H4 (cell line): ENCODE data around the gene NBPF14. TPM values are rescaled to one million over a fixed set of nuclear protein-coding genes. Genes with fewer than 3 reads are reported as not detected.

Experiments
- total RNA-seq: library from RNA; depleted of rRNA; stranded (reverse); fragments of >200 nt; shearing (Covaris generic); gene quantifications from 2 replicates; pipeline ENCODE4 v1.2.3, GENCODE V29; 2014; rRNA removed

The NBPF14 gene
- total RNA-seq, 1 experiment from 2014 or later: 8.0 TPM

Other genes starting within 250 kb of the NBPF14 start
- gene PPIAL4G, start 112.7 kb downstream of the NBPF14 start, total RNA-seq: not detected in 2 replicates
- 6.2 and 12.2 TPM in 2 replicates for gene NUDT4B, start 152.8 kb upstream of the NBPF14 start, total RNA-seq
- 6.7 and 9.1 TPM in 2 replicates for gene PDE4DIP, start 248.4 kb upstream of the NBPF14 start, total RNA-seq